ENCODE results near the gene SGCG. TPM values are rescaled to one million over a fixed set of nuclear protein-coding genes. Genes with fewer than 3 reads are reported as not detected.
"Not testable (repeated sequence)": the region's sequence is repeated elsewhere in the genome, so short reads cannot be mapped to it uniquely, and the experiment has no call there.

Gene SGCG
- total RNA-seq, 2 donors from 2014 or later: 0.78 TPM; not detected in 1

DNA sequence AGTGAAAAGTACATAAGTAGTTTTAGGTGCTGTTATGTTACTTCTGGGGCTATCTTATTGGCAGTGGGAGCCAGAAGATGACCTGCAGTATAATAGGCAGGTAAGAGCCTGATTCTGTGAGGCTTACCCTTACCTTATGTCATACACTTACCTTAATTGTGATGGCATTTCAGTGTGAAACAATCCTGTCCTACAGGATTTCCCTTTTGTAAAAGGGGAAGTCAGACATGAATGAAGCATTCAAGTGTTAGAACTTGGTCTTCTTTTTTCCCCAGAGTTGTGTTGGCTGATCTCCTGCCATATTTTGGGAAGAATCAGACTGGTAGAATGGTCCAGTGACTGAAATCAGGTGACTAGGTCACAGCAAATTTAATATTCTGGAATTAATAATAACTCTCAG is 55.2 kb downstream of the SGCG start:
- Histone ChIP-seq H3K4me1 (no peaks in the 10 kb centered on the region), H3K4me3 (no peak overlapping the region), H3K9me3 (no peaks in the 10 kb centered on the region), H3K27me3 (no peaks in the 10 kb centered on the region), H3K27ac (no peak overlapping the region), H3K36me3 (replicated peaks in 1 of 2; ENCODE audit: insufficient read depth in 1 of 2, low read depth in 2 of 2) (no peaks in the 10 kb centered on the region)
- TF ChIP-seq POLR2A (IDR thresholded peaks at IDR 0.05): no peak
- intact Hi-C loops (cut with DNase I): no loop called here
- ATAC-seq: no peak
- no peak for DNase-seq

- Histone ChIP-seq H3K36me3 (replicated peaks in 1 of 2; ENCODE audit: insufficient read depth in 1 of 2, low read depth in 2 of 2) (no peaks in the 10 kb centered on the region), H3K4me3 (no peak overlapping the region), H3K27ac (no peak overlapping the region), H3K27me3 (no peaks in the 10 kb centered on the region), H3K4me1 (no peaks in the 10 kb centered on the region), H3K9me3 (no peaks in the 10 kb centered on the region)
- no peak for TF ChIP-seq POLR2A (IDR thresholded peaks at IDR 0.05)
- TF ChIP-seq CTCF (IDR thresholded peaks at IDR 0.05): no peak
- DNase-seq: no peak
- 48 to 50% methylated on average over 5 of the region's 5 CpGs for WGBS, 2 donors
- no peak for ATAC-seq
- intact Hi-C loops (cut with DNase I): no loop called here
Measured at GRCh38 chr13:23243066-23243465, 62.3 kb downstream of the SGCG start.

DNA sequence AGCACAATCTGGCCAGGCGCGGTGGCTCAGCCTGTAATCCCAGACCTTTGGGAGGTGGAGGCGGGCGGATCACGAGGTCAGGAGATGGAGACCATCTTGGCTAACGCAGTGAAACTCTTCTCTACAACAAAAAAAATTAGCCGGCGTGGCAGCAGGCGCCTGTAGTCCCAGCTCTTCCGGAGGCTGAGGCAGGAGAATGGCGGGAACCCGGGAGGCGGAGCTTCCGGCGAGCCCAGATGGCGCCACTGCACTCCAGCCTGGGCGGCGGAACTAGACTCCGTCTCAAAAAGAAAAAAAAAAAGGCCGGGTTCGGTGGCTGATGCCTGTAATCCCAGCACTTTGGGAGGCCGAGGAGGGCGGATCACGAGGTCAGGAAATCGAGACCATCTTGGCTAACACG is 67.6 kb downstream of the SGCG start:
- DNase-seq; ATAC-seq; intact Hi-C loops (cut with DNase I); H3K36me3 ChIP-seq (replicated peaks in 1 of 2; ENCODE audit: insufficient read depth in 1 of 2, low read depth in 2 of 2); H3K27ac ChIP-seq; H3K9me3 ChIP-seq; H3K27me3 ChIP-seq; H3K4me3 ChIP-seq; H3K4me1 ChIP-seq: not testable (repeated sequence)
- WGBS, 2 donors: 90 to 93% methylated on average over 24 to 26 of the region's 26 CpGs

DNA sequence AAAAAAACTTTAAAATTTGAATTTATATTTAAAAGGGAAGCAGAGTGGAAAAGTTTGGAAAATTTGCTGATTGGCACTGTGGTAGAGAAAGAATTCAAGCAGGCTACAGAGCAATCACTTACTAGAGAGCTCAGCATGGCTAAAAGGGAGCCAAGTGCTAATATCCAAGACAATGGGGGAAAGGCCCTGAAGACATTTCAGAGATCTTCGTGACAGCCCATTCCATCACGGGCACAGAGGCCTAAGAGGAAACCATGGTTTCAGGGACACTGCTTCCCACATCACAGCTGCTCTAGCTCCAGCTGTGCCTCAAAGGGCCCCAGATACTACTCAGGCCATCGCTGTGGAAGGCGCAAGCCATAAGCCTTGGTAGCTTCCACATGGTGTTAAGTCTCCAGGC is 73.7 kb downstream of the SGCG start:
- TF ChIP-seq POLR2A (IDR thresholded peaks at IDR 0.05) (no peak), CTCF (IDR thresholded peaks at IDR 0.05) (no peak)
- Histone ChIP-seq H3K9me3 (no peaks in the 10 kb centered on the region), H3K4me3 (no peak overlapping the region), H3K27me3 (no peaks in the 10 kb centered on the region), H3K4me1 (no peaks in the 10 kb centered on the region), H3K27ac (no peak overlapping the region), H3K36me3 (replicated peaks in 1 of 2; ENCODE audit: insufficient read depth in 1 of 2, low read depth in 2 of 2) (no peaks in the 10 kb centered on the region)
- ATAC-seq: no peak
- 82 to 88% methylated on average over 4 of the region's 4 CpGs for WGBS, 2 donors
- no peak for DNase-seq
- intact Hi-C loops (cut with DNase I): no loop called here

- ATAC-seq (no peak), DNase-seq (no peak)
- intact Hi-C loops (cut with DNase I): no loop called here
- TF ChIP-seq CTCF (IDR thresholded peaks at IDR 0.05): no peak
- no peak for TF ChIP-seq POLR2A (IDR thresholded peaks at IDR 0.05)
- Histone ChIP-seq H3K9me3 (no peaks in the 10 kb centered on the region), H3K27ac (no peak overlapping the region), H3K4me3 (no peak overlapping the region), H3K4me1 (no peaks in the 10 kb centered on the region), H3K36me3 (replicated peaks in 1 of 2; ENCODE audit: insufficient read depth in 1 of 2, low read depth in 2 of 2) (no peaks in the 10 kb centered on the region), H3K27me3 (no peaks in the 10 kb centered on the region)
- 48 to 49% methylated on average over 4 of the region's 4 CpGs for WGBS, 2 donors
Measured at GRCh38 chr13:23267571-23267970, 86.8 kb downstream of the SGCG start.

DNA sequence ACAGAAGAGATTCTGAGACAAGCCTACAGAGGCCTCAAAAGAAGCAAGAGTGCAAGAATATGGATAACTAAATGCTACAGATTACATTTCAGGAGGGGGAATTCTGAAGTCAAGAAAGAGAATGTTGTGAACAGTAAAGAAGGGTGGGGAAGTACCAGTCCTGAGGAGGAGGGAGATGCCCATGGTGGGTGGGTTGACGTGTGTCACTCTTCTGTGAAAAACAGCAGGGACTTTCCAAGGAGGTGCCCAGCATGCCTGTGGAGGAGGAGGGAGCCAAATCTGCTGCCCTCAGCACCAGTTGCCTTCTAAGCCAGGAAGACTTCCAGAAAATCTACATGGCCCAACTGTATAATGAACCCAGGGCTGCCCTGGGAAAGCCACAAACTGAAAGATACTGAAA is 87.7 kb downstream of the SGCG start:
- H3K27ac ChIP-seq: no peak overlapping the region
- H3K9me3 ChIP-seq: no peaks in the 10 kb centered on the region
- WGBS, 2 donors: 40 to 48% methylated on average over 1 of the region's 1 CpG
- intact Hi-C loops (cut with DNase I): no loop called here
- H3K36me3 ChIP-seq (replicated peaks in 1 of 2; ENCODE audit: insufficient read depth in 1 of 2, low read depth in 2 of 2): no peaks in the 10 kb centered on the region
- ATAC-seq: no peak
- DNase-seq: no peak
- H3K4me1 ChIP-seq: no peaks in the 10 kb centered on the region
- TF ChIP-seq CTCF (IDR thresholded peaks at IDR 0.05) (no peak), POLR2A (IDR thresholded peaks at IDR 0.05) (no peak)
- no peak overlapping the region for H3K4me3 ChIP-seq
- no peaks in the 10 kb centered on the region for H3K27me3 ChIP-seq
